Stomach (tissue), 9 donors: ENCODE measurements around the gene CPA5. TPM values are rescaled to one million over a fixed set of nuclear protein-coding genes. Genes with fewer than 3 reads are reported as not detected.

Experiments
- DNase-seq, 2 donors: peaks; one replicate each; pipeline versions ENCODE4 v3.0.0 to v3.0.0-alpha.2; 2013 to 2019
- H3K27ac ChIP-seq, 5 donors: fragments of 200-600 bp in 4 of 5; sonication (generic) in 4 of 5; one replicate each; pipeline ENCODE4 v1.5.1; 2013 to 2019; ENCODE audit warnings: mild to moderate bottlenecking in 1 of 5, moderate library complexity in 1 of 5
- H3K27me3 ChIP-seq, 3 donors: fragments of 200-600 bp; sonication (generic); one replicate each; pipeline ENCODE4 v1.5.1; 2017 to 2019; ENCODE audit warnings: mixed run types in 1 of 3
- H3K36me3 ChIP-seq, 4 donors: fragments of 200-600 bp; sonication (generic); 1 replicate in 3 of 4; 2 replicates in 1 of 4; pipeline ENCODE4 v1.5.1; 2016 to 2019
- H3K4me1 ChIP-seq, 4 donors: fragments of 200-600 bp; sonication (generic); one replicate each; pipeline ENCODE4 v1.5.1; 2016 to 2019
- H3K4me3 ChIP-seq, 4 donors: fragments of 200-600 bp; sonication (generic) in 3 of 4; one replicate each; pipeline ENCODE4 v1.5.1; 2016 to 2019; ENCODE audit warnings: mild to moderate bottlenecking in 1 of 4
- H3K9me3 ChIP-seq, 4 donors: fragments of 200-600 bp; sonication (generic); one replicate each; pipeline ENCODE4 v1.5.1; 2016 to 2019
- EP300 ChIP-seq: sonication (generic); formaldehyde crosslinking; IDR thresholded peaks from one replicate; pipeline ENCODE4 v1.6.1; 2017; ENCODE audit warnings: antibody characterized with exemption
- POLR2A ChIP-seq, 4 donors: fragments of 450-650 bp; IDR thresholded peaks; one replicate each; pipeline ENCODE4 v1.6.1; 2016; ENCODE audit warnings: antibody characterized with exemption in 4 of 4, control low read depth in 2 of 4, mild to moderate bottlenecking in 1 of 4, moderate library complexity in 1 of 4
- POLR2AphosphoS5 ChIP-seq, 3 donors: sonication (generic); formaldehyde crosslinking; IDR thresholded peaks; one replicate each; pipeline ENCODE4 v1.6.1; 2016; ENCODE audit warnings: antibody characterized with exemption in 3 of 3
- WGBS, 5 donors: extraction: QIAGEN DNeasy Blood & Tissue Kit in 3 of 5; methylation state at CpG; one replicate each; pipeline versions ENCODE4 v1.1.5 to v1.1.7; 2013 to 2018; 5-methylcytosine and 5-hydroxymethylcytosine counted together
- intact Hi-C: fragments of 100-400 bp; cut with DNase I; formaldehyde crosslinking; loops from one replicate; pipeline ENCODE4 v1.15.1; 2023; ENCODE audit warnings: low total_unique reads
- polyA plus RNA-seq, 3 donors: library from polyadenylated mRNA; stranded (reverse); fragments of 200-250 nt; gene quantifications; one replicate each; pipeline ENCODE4 v1.2.3, GENCODE V29; 2013
- total RNA-seq, 5 donors: library from RNA; depleted of rRNA; stranded (reverse); fragments of >200 nt; gene quantifications; one replicate each; pipeline versions ENCODE4 v1.1.0 to v1.2.3, GENCODE V29; 2014 to 2016
- TF ChIP-seq, protein P1 (sequence below), 7 experiments: fragments of 450-650 bp in 4 of 7; fragments of 200-600 bp in 3 of 7; sonication (generic) in 3 of 7; IDR thresholded peaks; one replicate each; pipeline ENCODE4 v1.5.1; 2016 to 2019; ENCODE audit warnings: antibody characterized with exemption in 7 of 7, control low read depth in 2 of 7, mild to moderate bottlenecking in 1 of 7
- donor health status: healthy with polysubstance abuse.
- donor health status: Bipolar disorder and iron deficiency.
- donor health status: healthy.

The CPA5 gene
- total and polyA plus RNA-seq, 8 donors, result 0.48 TPM; not detected in 7

- H3K27ac ChIP-seq, result peak overlapping the region; percentile 31 to 78 (median 72)
- 49 to 65% (median 61%) methylated on average over 9 of the region's 9 CpGs for WGBS, 5 donors
- peaks cover 0 to 36% (median 14%) of the 10 kb centered on the region in 4 donors for H3K4me1 ChIP-seq
- peak in 1 of 2 donors; percentile 88 for DNase-seq
- intact Hi-C loops, result no loop called here
- H3K27me3 ChIP-seq, result no peaks in the 10 kb centered on the region
- H3K4me3 ChIP-seq, result no peak overlapping the region
- H3K9me3 ChIP-seq, result peaks cover 4 to 22% (median 11%) of the 10 kb centered on the region in 4 donors
- TF ChIP-seq POLR2A (IDR thresholded peaks at IDR 0.05), result no peak
- peak in 2 of 3 donors; percentile 14 to 62 for TF ChIP-seq POLR2AphosphoS5 (IDR thresholded peaks at IDR 0.05)
- no peaks in the 10 kb centered on the region for H3K36me3 ChIP-seq
Measured at GRCh38 chr7:130356121-130356875, 11.7 kb downstream of the CPA5 start.

DNA sequence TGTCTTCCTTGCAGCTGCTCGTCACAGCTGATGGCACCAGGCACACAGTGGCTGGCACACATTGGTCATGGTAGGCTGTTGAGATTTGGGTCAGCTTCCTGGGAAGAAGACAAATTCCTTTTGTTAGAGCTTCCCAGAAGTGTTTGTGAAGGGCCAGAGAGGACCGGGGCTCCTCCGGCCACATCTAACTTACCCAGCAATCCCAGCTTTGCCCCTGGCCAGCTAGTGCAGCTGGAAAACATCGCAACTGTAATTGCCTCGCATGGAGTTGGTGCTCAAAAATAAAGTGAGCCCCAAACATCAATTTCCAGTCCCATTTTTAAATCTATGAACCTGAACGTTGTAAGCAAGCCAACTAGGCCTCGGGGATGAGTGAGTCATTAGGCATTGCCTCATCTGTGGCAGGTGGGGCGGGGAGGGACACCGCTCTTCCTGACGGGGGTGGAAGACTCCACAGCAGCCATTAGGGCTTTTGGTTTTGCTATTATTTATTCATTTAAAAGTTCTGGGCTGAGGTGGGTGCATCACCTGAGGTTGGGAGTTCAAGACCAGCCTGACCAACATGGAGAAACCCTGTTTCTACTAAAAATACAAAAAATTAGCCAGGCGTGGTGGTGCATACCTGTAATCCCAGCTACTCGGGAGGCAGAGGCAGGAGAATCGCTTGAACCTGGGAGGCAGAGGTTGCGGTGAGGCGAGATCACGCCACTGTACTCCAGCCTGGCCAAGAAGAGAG, 12.4 kb downstream of the CPA5 start:
- H3K27ac ChIP-seq, result peak overlapping the region in 4 of 5 donors; percentile 62 to 78 (median 75)
- no peaks in the 10 kb centered on the region for H3K27me3 ChIP-seq
- intact Hi-C loops, result no loop called here
- H3K9me3 ChIP-seq, result peaks cover 4 to 22% (median 11%) of the 10 kb centered on the region in 4 donors
- no peak for TF ChIP-seq POLR2A (IDR thresholded peaks at IDR 0.05)
- peak in 2 of 3 donors; percentile 51 to 60 for TF ChIP-seq POLR2AphosphoS5 (IDR thresholded peaks at IDR 0.05)
- H3K4me3 ChIP-seq, result no peak overlapping the region
- peak in 1 of 2 donors; percentile 60 for DNase-seq
- WGBS, 5 donors, result 73 to 81% (median 76%) methylated on average over 16 of the region's 16 CpGs
- H3K36me3 ChIP-seq, result no peaks in the 10 kb centered on the region
- peaks cover 0 to 29% (median 10%) of the 10 kb centered on the region in 4 donors for H3K4me1 ChIP-seq

DNA sequence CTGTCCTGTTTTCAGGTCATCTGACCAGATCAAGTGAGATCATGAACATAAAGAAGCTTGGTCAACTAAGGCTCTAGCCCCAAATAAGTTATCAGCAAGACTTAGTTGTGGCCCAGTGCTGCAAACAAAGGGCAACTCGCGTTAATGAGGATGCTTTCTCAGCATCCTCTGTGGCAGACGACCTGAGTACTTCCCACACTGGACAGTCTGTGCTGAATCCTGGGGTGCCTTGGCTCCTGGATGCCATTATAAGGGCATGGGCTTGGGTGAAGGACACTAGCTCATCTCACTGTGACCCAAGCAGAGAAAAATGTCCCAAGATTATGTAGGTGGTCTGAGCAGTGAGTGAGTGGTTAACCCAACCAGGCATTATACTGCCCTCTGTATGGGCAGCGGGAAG, 13.9 kb downstream of the CPA5 start:
- 91 to 97% (median 94%) methylated on average over 4 of the region's 4 CpGs for WGBS, 5 donors
- Histone ChIP-seq H3K4me3 (no peak overlapping the region), H3K9me3 (peaks cover 4 to 22% (median 11%) of the 10 kb centered on the region in 4 donors), H3K4me1 (peaks cover 0 to 20% (median 7%) of the 10 kb centered on the region in 4 donors), H3K36me3 (no peaks in the 10 kb centered on the region), H3K27me3 (no peaks in the 10 kb centered on the region), H3K27ac (no peak overlapping the region)
- no peak for DNase-seq
- intact Hi-C loops, result no loop called here
- TF ChIP-seq EP300 (no peak), POLR2A (IDR thresholded peaks at IDR 0.05) (no peak), POLR2AphosphoS5 (IDR thresholded peaks at IDR 0.05) (no peak)
- TF ChIP-seq, protein P1, sequence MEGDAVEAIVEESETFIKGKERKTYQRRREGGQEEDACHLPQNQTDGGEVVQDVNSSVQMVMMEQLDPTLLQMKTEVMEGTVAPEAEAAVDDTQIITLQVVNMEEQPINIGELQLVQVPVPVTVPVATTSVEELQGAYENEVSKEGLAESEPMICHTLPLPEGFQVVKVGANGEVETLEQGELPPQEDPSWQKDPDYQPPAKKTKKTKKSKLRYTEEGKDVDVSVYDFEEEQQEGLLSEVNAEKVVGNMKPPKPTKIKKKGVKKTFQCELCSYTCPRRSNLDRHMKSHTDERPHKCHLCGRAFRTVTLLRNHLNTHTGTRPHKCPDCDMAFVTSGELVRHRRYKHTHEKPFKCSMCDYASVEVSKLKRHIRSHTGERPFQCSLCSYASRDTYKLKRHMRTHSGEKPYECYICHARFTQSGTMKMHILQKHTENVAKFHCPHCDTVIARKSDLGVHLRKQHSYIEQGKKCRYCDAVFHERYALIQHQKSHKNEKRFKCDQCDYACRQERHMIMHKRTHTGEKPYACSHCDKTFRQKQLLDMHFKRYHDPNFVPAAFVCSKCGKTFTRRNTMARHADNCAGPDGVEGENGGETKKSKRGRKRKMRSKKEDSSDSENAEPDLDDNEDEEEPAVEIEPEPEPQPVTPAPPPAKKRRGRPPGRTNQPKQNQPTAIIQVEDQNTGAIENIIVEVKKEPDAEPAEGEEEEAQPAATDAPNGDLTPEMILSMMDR (IDR thresholded peaks at IDR 0.05), result no peak

DNA sequence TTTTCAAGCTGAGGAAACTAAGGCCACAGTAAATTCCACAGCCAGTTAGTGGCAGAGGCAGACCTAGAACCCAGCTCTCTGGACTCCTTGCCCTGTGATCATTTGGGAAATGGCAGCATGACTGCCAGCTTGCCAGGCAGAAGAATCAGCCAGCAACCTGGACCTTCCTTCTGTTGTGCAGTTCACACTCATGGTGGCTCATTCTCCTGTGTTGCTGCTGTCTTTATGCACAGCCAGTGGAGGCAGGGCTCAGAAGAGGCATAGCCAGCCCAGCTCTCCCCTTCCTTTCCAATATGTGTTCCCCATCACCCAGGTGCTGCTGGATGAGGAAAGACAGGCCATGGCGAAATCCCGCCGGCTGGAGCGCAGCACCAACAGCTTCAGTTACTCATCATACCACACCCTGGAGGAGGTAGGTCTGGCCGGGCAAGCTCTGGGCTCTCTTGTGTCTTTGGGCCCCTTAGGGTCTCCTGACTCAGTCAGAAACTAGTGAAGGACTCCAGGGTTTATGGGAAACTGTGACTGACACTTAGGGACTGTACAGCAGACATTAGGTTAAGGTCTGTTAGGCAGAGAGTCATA, 14.8 kb downstream of the CPA5 start:
- intact Hi-C loops, result no loop called here
- peaks cover 4 to 22% (median 11%) of the 10 kb centered on the region in 4 donors for H3K9me3 ChIP-seq
- 88 to 96% (median 96%) methylated on average over 5 of the region's 5 CpGs for WGBS, 5 donors
- no peak for DNase-seq
- TF ChIP-seq, protein P1 (IDR thresholded peaks at IDR 0.05), result no peak
- TF ChIP-seq POLR2AphosphoS5 (IDR thresholded peaks at IDR 0.05), result no peak
- TF ChIP-seq POLR2A (IDR thresholded peaks at IDR 0.05), result no peak
- no peak for TF ChIP-seq EP300
- H3K4me3 ChIP-seq, result no peak overlapping the region
- peaks cover 0 to 20% (median 7%) of the 10 kb centered on the region in 4 donors for H3K4me1 ChIP-seq
- no peaks in the 10 kb centered on the region for H3K27me3 ChIP-seq
- H3K27ac ChIP-seq, result no peak overlapping the region
- no peaks in the 10 kb centered on the region for H3K36me3 ChIP-seq

- intact Hi-C loops, result no loop called here
- H3K27me3 ChIP-seq, result no peaks in the 10 kb centered on the region
- no peak for DNase-seq
- H3K36me3 ChIP-seq, result no peaks in the 10 kb centered on the region
- no peak for TF ChIP-seq EP300
- no peak for TF ChIP-seq POLR2A (IDR thresholded peaks at IDR 0.05)
- TF ChIP-seq POLR2AphosphoS5 (IDR thresholded peaks at IDR 0.05), result no peak
- TF ChIP-seq, protein P1 (IDR thresholded peaks at IDR 0.05), result no peak
- no peak overlapping the region for H3K4me3 ChIP-seq
- peaks cover 0 to 20% (median 7%) of the 10 kb centered on the region in 4 donors for H3K4me1 ChIP-seq
- no peak overlapping the region for H3K27ac ChIP-seq
- 89 to 96% (median 94%) methylated on average over 3 of the region's 3 CpGs for WGBS, 5 donors
- peaks cover 4 to 22% (median 11%) of the 10 kb centered on the region in 4 donors for H3K9me3 ChIP-seq
Measured at GRCh38 chr7:130360518-130360917, 15.9 kb downstream of the CPA5 start.
